GM18907 (cell line): ENCODE measurements around the gene DDX41.
A peak's percentile ranks its signal among the peaks of the same experiment; 100 is the strongest.
"Not testable (repeated sequence)": the region's sequence is repeated elsewhere in the genome, so short reads cannot be mapped to it uniquely, and the experiment has no call there.

Experiments used
- ATAC-seq: cut with Tn5 transposase; IDR thresholded peaks from one replicate; pipeline ENCODE4 v1.9.1; 2021; ENCODE audit warnings: mild to moderate bottlenecking, moderate library complexity; ENCODE audit not compliant: unreplicated experiment

The DDX41 gene

DNA sequence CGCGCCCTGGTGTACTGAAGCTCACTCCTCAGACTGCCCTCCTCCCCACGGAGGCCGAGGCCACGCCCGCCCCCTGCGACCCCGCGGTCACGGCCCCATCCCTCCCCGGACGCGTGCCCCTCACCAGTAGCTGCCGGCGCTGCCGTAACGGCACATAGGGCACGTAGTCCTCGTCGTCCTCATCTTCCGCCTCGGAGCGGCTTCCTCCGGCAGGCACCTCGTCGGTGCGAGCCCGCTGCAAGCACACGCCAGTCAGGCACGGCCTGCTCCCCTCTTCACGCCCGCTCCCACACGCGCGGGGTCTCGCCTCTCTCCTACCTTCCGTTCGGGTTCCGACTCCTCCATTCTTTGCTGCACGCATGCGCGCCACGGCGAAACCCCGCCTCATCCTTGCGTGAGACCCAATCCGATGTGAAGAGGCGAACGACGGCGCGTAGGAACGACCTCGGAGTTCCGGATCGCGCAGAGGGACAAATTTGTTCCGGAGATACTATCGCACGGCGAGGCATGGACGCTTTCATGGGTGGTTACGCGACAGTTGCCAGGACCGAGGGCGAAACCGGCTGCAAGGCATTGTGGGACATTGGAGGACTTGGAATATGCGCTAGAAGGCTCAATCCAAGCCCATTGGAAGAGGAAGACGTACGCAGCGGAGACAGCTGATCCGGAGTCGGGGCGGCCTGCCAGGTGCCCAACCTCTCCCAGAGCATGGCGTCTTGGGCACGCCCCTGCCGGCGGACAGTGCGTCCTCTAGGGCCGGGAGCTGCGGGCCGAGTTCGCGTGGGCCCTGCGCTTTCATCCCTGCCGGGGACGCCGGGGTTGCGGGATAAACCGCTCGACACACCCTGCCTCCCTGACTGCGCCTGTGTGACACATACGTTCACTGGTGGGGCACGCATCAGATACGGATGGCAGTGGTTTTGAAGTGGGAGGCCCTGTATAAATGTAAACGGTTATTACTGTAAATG, at the start of gene DDX41:
DDX41 (minus strand) TSS at position 361 of the 968 bp plus-strand sequence; CDS start at position 345, 16 bp downstream.
- ATAC-seq: peak; percentile 77

- ATAC-seq: no peak
Measured at GRCh38 chr5:177565046-177565445, 48.3 kb upstream of the DDX41 start.

DNA sequence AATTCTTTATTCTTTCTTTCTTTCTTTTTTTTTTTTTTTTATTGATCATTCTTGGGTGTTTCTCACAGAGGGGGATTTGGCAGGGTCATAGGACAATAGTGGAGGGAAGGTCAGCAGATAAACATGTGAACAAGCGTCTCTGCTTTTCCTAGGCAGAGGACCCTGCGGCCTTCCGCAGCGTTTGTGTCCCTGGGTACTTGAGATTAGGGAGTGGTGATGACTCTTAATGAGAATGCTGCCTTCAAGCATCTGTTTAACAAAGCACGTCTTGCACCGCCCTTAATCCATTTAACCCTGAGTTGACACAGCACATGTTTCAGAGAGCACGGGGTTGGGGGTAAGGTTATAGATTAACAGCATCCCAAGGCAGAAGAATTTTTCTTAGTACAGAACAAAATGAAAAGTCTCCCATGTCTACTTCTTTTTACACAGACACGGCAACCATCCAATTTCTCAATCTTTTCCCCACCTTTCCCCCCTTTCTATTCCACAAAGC, 42.7 kb upstream of the DDX41 start:
- ATAC-seq: not testable (repeated sequence)

DNA sequence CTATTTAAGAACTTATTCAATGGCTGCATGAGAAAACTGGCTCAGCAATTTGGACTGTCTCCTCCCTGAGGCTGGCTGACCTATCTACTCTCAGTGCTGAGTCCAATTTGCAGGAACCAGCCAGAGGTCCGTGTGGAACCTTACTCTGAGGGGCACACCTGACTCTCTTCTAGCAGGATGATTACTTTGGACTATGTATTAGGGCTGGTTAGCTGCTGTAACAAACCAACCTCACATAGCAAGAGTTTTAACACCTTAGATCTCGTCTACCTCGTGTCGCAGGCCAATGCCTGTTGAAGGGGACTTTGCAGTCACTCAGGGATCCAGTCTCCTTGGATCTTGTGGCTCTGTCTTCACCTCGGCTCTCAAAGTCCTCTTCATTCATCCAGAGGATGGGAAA, 41.0 kb upstream of the DDX41 start:
- ATAC-seq: no peak

DNA sequence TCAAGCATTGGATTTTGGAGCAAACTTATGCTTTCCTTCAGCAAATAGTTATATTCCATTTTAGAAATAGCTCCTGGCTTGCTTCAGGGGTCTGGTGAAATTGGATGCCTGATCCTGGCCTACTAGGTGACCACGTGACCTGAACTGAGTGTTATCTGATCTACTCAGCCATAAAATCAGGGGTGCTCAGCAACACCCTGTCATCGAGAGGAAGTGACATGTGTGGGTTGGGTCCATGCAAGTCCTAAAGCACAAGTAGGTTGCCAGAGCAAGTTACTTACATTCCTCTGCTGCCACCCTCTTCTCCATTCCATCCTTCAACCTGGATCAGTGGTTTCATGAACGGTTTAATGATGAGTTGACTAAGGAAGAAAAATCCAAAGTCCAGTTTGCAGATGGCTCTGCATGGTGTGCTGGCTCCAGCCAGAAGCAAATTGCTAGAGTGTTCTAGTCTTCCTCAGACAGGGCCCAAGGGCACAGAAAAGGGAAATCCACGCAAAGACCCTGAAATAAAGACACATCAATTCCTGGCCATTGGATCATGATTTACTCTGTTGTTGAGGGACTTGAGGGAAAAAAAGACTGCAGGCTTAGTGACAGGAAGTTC, 40.4 kb upstream of the DDX41 start:
- no peak for ATAC-seq

DNA sequence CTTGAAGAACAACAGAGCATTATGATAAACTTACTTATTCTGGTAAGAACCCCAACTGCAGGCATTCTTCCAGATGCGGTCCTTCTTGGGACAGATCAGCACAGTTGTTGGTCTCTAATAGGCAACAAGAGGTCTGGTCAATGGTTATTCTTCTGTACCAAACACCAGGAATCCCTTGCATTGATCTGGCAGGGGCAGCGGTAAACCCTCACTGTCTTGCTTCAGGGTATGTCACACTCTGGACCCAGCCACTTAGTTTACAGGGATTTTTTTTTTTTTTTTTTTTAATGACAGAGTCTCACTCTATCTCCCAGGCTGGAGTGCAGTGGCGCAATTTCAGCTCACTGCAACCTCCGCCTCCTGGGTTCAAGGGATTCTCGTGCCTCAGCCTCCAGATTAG, 38.9 kb upstream of the DDX41 start:
- no peak for ATAC-seq

- no peak for ATAC-seq
Measured at GRCh38 chr5:177555228-177555627, 38.5 kb upstream of the DDX41 start.

GRCh38 chr5:177554474-177555111, 37.8 kb upstream of the DDX41 start, which contains the start of gene FAM193B:
FAM193B (minus strand) TSS chr5:177554563; CDS start chr5:177554458, 105 bp downstream.
- peak; percentile 87 for ATAC-seq

GRCh38 chr5:177553671-177554429, 37.1 kb upstream of the DDX41 start:
- peak; percentile 42 for ATAC-seq

DNA sequence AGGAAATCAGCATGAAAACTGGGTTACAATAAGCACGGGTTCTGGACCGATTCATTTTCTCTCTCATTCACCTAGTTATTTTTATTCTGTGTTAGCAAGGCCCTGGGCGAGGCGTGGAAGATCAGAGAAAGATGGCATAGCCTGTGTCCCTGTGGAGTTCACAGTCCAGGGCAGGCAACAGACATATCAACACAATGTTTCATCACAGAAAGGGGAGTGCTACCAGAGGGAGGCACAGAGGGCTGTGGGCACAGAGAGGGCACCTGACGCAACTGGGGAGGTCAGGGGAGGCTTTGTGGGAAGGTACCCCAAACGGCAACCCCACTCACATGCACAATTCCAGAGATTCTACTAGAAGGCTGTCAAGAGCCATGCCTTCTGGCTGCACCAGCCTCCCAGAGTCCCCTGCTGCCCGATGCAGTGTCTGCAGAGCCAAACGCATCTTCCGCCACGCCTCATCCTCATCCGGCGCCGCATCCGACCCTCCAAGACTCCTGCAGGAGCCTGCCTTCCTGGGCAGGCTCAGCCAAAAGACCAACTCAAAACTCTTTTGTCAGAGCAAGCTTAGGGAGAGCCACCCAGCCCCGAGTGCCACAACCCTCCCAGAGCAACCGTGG, 36.2 kb upstream of the DDX41 start:
- ATAC-seq: no peak

- ATAC-seq: no peak
Measured at GRCh38 chr5:177550122-177550521, 33.4 kb upstream of the DDX41 start.

DNA sequence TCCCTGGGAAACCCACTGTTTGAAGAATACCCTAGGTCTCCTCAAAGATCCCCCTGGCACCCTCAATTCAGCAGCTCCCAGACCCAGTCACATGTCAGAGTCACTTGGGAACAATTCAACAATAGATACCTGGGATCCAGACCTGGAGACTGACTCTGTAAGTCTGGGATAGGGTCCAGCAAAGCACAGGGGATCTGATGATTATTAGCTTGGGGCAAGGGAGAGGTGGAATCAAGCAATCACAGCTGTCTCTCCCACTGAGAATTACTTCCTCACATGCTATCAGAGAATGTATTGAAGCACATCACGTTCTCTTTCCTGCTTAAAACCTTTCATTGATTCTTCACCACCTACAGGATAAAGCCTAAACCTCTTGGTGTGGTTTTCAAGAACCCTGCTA, 31.7 kb upstream of the DDX41 start:
- no peak for ATAC-seq

DNA sequence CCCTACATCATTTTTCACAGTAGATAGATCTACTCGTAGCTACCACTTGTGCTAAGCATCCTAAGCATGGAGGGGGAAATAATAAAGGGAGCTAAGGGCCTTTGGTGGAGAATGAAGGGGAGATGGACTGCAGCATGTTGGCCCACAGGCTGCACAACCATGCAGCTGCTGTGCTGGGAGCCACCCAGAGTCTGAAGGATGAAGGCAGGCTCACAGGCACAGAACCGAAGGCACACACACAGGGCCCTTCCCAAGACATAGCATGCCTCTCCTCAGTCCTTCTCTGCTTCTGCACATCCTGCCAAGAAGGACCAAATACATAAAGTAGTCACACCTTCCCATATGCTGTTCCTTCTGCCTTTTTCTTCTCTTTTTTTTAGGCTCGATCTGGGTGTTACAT, 31.0 kb upstream of the DDX41 start:
- no peak for ATAC-seq

- no peak for ATAC-seq
Measured at GRCh38 chr5:177546258-177546741, 29.5 kb upstream of the DDX41 start.

- ATAC-seq: no peak
Measured at GRCh38 chr5:177545487-177546257, 28.9 kb upstream of the DDX41 start.

DNA sequence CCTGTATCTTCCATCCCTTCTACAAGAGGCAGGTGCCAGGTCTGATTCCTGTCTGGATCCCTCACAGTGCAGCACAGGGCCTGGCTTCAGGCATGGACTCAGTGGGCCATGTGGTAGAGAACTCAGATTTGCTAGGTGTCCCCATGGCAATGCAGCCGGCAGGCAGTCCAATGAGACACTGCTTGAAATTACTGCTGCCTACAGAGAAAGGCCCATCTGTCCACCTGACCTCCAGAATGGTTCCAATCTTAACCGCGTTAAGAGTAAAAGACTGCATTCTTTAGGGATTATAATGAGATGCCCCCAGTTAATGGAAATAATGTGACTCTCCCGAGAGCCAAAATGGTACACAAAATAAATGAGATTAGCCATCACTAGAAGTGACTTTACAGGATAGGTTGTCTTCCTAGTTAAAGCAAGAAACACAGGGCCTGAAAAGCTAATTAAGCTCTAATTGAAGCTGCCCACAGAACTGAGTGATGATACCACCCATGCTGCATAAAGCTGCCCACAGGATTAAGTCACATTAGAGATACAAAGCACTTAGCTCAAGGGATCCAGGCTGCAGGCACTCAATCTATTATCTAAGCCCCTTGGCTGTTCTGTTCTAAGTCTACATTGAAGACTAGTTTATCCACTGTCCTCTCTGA, 26.2 kb upstream of the DDX41 start:
- ATAC-seq: no peak

DNA sequence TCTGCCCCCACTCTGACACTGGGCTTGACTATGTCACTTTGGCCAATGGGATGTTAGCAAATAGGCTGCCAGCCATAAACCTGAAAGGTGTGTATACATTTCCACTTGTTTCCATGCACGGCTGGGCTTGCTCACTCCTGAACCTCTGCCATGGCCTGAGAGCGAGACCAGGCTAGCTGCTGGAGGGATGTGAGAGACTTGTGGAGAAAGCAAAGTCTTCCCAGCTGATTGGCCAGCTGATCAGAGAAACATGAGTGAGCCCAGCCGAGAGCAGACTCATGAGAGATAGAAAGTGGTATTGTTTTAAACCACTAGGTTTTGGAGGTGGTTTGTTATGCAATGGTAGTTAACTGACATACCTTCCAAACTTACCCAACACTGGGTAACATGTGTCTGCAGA, 23.7 kb upstream of the DDX41 start:
- ATAC-seq: no peak

- ATAC-seq: no peak
Measured at GRCh38 chr5:177539411-177539810, 22.6 kb upstream of the DDX41 start.

DNA sequence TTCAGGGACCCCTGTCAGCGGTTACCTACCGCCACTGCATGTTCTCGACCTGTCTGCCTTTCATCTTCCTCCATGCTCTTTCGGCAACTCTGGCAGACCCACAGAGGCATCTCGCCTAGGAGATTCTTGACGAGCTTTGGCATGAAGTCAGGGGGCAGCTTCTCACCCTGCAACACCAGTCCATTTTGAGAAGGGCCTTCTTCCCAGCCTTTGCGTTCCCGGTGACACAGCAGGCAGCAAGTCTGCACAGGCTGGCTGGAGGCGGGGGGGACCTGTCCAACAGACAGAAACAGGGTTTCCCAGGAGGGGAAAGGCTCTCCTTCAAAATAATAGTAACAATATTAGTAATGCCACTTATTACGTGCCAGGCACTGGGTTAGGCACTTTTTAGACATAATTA, 22.1 kb upstream of the DDX41 start:
- ATAC-seq: no peak
